Endodermal cell (in vitro differentiated cells): ENCODE measurements around the gene BATF. TPM values are rescaled to one million over a fixed set of nuclear protein-coding genes. Genes with fewer than 3 reads are reported as not detected.

Experiments
- DNase-seq: peaks from one replicate; pipeline ENCODE4 v3.0.0-alpha.2; 2017
- H3K27ac ChIP-seq: 2 replicates; pipeline ENCODE4 v1.5.1; 2013; ENCODE audit warnings: mild to moderate bottlenecking, low read depth, low read length, moderate library complexity
- H3K27me3 ChIP-seq: 2 replicates; pipeline ENCODE4 v1.6.1; 2013; ENCODE audit warnings: mild to moderate bottlenecking, low read length, moderate library complexity; ENCODE audit not compliant: insufficient read depth, control insufficient read depth, poor library complexity, severe bottlenecking
- H3K36me3 ChIP-seq: 2 replicates; pipeline ENCODE4 v1.7.0; 2013; ENCODE audit warnings: mild to moderate bottlenecking, low read length, moderate library complexity; ENCODE audit not compliant: control insufficient read depth, insufficient read depth
- H3K4me1 ChIP-seq: one replicate; pipeline ENCODE4 v1.7.0; 2013; ENCODE audit warnings: low read length; ENCODE audit not compliant: control insufficient read depth, insufficient read depth
- H3K4me3 ChIP-seq: 2 replicates; pipeline ENCODE4 v1.5.1; 2013; ENCODE audit warnings: mild to moderate bottlenecking, low read length, moderate library complexity
- H3K9ac ChIP-seq: 2 replicates; pipeline ENCODE4 v1.6.1; 2013; ENCODE audit warnings: mild to moderate bottlenecking, low read length, moderate library complexity; ENCODE audit not compliant: poor library complexity, severe bottlenecking; ENCODE audit errors: extremely low read depth
- H3K9me3 ChIP-seq: 2 replicates; pipeline ENCODE4 v1.6.1; 2013; ENCODE audit warnings: mild to moderate bottlenecking, low read length, moderate library complexity; ENCODE audit not compliant: control insufficient read depth
- H3K27ac Mint-ChIP-seq: 2 replicates; pipeline ENCODE4 v1.8.0; 2020; ENCODE audit warnings: mixed read lengths
- H3K27me3 Mint-ChIP-seq: 2 replicates; pipeline ENCODE4 v1.8.0; 2021; ENCODE audit warnings: mild to moderate bottlenecking, mixed read lengths; ENCODE audit not compliant: insufficient read depth
- H3K36me3 Mint-ChIP-seq: 2 replicates; pipeline ENCODE4 v1.8.0; 2020; ENCODE audit warnings: low read depth, mixed read lengths
- H3K4me1 Mint-ChIP-seq: 2 replicates; pipeline ENCODE4 v1.8.0; 2020; ENCODE audit warnings: mixed read lengths
- H3K4me3 Mint-ChIP-seq: 2 replicates; pipeline ENCODE4 v1.8.0; 2020; ENCODE audit warnings: mild to moderate bottlenecking, moderate library complexity, mixed read lengths
- H3K9me3 Mint-ChIP-seq: 2 replicates; pipeline ENCODE4 v1.8.0; 2020; ENCODE audit warnings: mild to moderate bottlenecking, mixed read lengths
- WGBS, 2 experiments: methylation state at CpG; one replicate each; pipeline versions ENCODE4 v1.1.5 to v1.1.7; 2013; ENCODE audit warnings: missing lambda C conversion rate in 2 of 2, mixed read lengths in 1 of 2; ENCODE audit not compliant: insufficient coverage in 1 of 2, insufficient read length in 1 of 2; 5-methylcytosine and 5-hydroxymethylcytosine counted together
- total RNA-seq, 2 donors: library from RNA; stranded (reverse); fragmentation: NEBNext Ultra II Directional in 1 of 2; extraction: Animal tissue kit (Norgen Biotek cat#: 25700) in 1 of 2; gene quantifications; 2 replicates in 1 of 2; 3 replicates in 1 of 2; pipeline ENCODE4 v1.2.1, GENCODE V29; 2021
- TF ChIP-seq, protein P1 (sequence below): fragments of 200-600 bp; sonication (generic); conservative IDR thresholded peaks from 2 replicates; pipeline ENCODE4 v1.5.0; 2021; ENCODE audit warnings: antibody characterized with exemption, mild to moderate bottlenecking

The BATF gene
- total RNA-seq, 2 donors from 2014 or later = not detected

DNA sequence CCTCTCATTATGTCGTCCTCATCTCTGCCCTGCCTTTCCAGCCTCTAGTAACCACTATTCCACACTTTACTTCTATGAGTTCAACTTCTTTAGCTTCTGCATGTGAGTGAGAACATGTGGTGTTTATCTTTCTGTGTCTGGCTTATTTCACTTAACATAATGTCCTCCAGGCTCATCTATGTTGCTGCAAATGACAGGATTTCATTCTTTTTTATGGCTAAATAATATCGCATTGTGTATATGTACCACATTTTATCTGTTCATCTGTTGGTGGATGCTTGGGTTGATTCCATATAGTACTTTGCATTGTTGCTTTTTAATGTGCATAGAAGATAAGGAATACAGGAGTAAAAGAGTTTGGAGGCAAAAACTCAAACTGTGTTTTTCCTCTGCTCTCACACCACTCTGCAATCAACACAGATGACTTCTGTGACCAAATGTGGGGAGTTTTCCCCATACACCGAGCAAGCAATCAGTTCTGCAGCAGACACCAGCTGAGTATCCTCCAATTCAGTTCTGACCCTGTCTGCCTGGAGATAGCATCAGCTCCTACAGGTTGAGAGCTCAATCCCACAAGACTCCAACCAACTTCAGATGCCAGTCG lies 31.6 kb downstream of the BATF start:
- no peaks in the 10 kb centered on the region for H3K4me1 ChIP-seq
- H3K4me1 Mint-ChIP-seq = no peaks in the 10 kb centered on the region
- peaks cover 8% of the 10 kb centered on the region for H3K9me3 Mint-ChIP-seq
- no peak for DNase-seq
- no peaks in the 10 kb centered on the region for H3K36me3 ChIP-seq
- TF ChIP-seq, protein P1, sequence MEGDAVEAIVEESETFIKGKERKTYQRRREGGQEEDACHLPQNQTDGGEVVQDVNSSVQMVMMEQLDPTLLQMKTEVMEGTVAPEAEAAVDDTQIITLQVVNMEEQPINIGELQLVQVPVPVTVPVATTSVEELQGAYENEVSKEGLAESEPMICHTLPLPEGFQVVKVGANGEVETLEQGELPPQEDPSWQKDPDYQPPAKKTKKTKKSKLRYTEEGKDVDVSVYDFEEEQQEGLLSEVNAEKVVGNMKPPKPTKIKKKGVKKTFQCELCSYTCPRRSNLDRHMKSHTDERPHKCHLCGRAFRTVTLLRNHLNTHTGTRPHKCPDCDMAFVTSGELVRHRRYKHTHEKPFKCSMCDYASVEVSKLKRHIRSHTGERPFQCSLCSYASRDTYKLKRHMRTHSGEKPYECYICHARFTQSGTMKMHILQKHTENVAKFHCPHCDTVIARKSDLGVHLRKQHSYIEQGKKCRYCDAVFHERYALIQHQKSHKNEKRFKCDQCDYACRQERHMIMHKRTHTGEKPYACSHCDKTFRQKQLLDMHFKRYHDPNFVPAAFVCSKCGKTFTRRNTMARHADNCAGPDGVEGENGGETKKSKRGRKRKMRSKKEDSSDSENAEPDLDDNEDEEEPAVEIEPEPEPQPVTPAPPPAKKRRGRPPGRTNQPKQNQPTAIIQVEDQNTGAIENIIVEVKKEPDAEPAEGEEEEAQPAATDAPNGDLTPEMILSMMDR = no peak
- no peak overlapping the region for H3K9ac ChIP-seq
- no peak overlapping the region for H3K27ac ChIP-seq
- H3K36me3 Mint-ChIP-seq = no peaks in the 10 kb centered on the region
- WGBS, 2 experiments = 0 to 69% methylated on average over 1 to 4 of the region's 4 CpGs
- H3K4me3 ChIP-seq = no peak overlapping the region
- peaks cover 3% of the 10 kb centered on the region for H3K27me3 Mint-ChIP-seq
- H3K9me3 ChIP-seq = peaks cover 10% of the 10 kb centered on the region
- H3K27ac Mint-ChIP-seq = no peak overlapping the region
- H3K27me3 ChIP-seq = no peaks in the 10 kb centered on the region
- H3K4me3 Mint-ChIP-seq = no peak overlapping the region

DNA sequence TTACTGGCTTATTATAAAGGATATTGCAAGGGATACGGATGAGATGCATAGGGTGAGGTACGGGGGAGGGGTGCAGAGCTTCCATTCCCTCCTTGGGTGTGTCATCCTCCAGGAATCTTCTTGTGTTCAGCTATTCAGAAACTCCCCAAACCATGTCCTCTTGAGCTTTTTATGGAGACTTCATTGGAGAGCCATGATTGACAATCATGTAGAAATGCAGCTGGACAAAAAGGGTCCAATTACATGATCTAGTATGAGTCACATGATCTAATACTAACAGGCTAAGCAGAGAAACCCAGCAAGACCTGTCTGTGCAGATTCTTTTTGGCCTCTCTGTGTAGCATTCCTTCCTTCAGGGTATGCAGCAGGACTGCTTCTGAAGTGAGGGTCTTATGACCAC lies 32.2 kb downstream of the BATF start:
- WGBS, 2 experiments = 43 to 50% methylated on average over 2 of the region's 2 CpGs
- Histone ChIP-seq H3K9me3 (peaks cover 10% of the 10 kb centered on the region), H3K9ac (no peak overlapping the region), H3K36me3 (no peaks in the 10 kb centered on the region), H3K4me1 (no peaks in the 10 kb centered on the region), H3K27me3 (no peaks in the 10 kb centered on the region), H3K4me3 (no peak overlapping the region), H3K27ac (no peak overlapping the region)
- no peaks in the 10 kb centered on the region for H3K4me1 Mint-ChIP-seq
- no peaks in the 10 kb centered on the region for H3K27me3 Mint-ChIP-seq
- TF ChIP-seq, protein P1 = no peak
- H3K36me3 Mint-ChIP-seq = no peaks in the 10 kb centered on the region
- no peak for DNase-seq
- H3K27ac Mint-ChIP-seq = no peak overlapping the region
- no peak overlapping the region for H3K4me3 Mint-ChIP-seq
- H3K9me3 Mint-ChIP-seq = peaks cover 8% of the 10 kb centered on the region

DNA sequence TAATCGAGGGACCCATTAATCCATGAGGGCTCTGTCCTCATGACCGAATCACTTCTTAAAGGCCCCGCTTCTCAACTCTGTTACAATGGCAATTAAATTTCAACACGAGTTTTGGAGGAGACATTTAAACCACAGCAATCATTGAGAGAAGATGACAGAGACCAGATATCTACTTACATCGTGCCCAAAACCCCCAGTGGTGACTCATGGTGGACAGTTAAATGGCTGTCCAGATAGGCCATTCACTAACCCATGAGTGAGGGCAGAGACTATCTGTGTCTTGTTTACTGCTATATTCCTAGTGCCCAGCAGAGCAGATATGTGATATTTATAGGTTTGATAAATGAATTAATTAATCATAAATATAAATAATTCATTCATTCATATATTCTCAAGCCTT lies 36.2 kb downstream of the BATF start:
- Mint-ChIP-seq H3K9me3 (peaks cover 8% of the 10 kb centered on the region), H3K27ac (no peak overlapping the region), H3K27me3 (peaks cover 17% of the 10 kb centered on the region), H3K4me3 (no peak overlapping the region), H3K36me3 (no peaks in the 10 kb centered on the region), H3K4me1 (no peaks in the 10 kb centered on the region)
- no peaks in the 10 kb centered on the region for H3K27me3 ChIP-seq
- WGBS, 2 experiments = 91 to 92% methylated on average over 4 to 5 of the region's 5 CpGs
- H3K27ac ChIP-seq = no peak overlapping the region
- peaks cover 10% of the 10 kb centered on the region for H3K9me3 ChIP-seq
- H3K9ac ChIP-seq = no peak overlapping the region
- DNase-seq = no peak
- TF ChIP-seq, protein P1 = no peak
- no peaks in the 10 kb centered on the region for H3K4me1 ChIP-seq
- H3K36me3 ChIP-seq = no peaks in the 10 kb centered on the region
- H3K4me3 ChIP-seq = no peak overlapping the region
